GM13976 (cell line): ENCODE measurements around the gene LMNTD2.

Experiments
- DNase-seq: peaks from one replicate; pipeline ENCODE4 v3.0.0; 2012; ENCODE audit warnings: low spot score
- in situ Hi-C: fragments of 300-500 bp; cut with MboI; formaldehyde crosslinking; loops from one replicate; pipeline ENCODE4 v1.12.0; 2022; ENCODE audit warnings: low sequenced_read_pairs, mixed read lengths, inconsistent platforms; ENCODE audit not compliant: unreplicated experiment
- TF ChIP-seq, protein P1 (sequence below): IDR thresholded peaks from 2 replicates; pipeline ENCODE4 v1.5.1; 2012; ENCODE audit warnings: borderline replicate concordance, mild to moderate bottlenecking; ENCODE audit not compliant: insufficient read depth; ENCODE audit errors: extremely low read depth, missing control alignments, control extremely low read depth

LMNTD2 gene

DNA sequence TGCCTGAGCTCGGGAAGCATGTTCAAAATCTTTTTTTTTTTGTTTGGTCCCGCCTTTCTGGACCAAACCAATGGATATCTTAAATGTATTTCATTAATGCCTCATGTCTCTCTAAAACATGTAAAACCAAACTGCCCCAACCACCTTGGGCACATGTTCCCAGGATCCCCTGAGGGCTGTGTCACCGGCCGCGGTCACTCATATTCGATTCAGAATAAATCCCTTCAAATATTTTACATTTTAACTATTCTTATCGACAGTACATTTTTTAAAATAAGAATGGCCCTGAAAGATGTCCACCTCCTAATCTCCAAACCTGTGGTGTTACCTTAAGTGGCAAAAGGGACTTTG lies 55.6 kb downstream of the LMNTD2 start:
- in situ Hi-C loops, result no loop called here
- TF ChIP-seq, protein P1, sequence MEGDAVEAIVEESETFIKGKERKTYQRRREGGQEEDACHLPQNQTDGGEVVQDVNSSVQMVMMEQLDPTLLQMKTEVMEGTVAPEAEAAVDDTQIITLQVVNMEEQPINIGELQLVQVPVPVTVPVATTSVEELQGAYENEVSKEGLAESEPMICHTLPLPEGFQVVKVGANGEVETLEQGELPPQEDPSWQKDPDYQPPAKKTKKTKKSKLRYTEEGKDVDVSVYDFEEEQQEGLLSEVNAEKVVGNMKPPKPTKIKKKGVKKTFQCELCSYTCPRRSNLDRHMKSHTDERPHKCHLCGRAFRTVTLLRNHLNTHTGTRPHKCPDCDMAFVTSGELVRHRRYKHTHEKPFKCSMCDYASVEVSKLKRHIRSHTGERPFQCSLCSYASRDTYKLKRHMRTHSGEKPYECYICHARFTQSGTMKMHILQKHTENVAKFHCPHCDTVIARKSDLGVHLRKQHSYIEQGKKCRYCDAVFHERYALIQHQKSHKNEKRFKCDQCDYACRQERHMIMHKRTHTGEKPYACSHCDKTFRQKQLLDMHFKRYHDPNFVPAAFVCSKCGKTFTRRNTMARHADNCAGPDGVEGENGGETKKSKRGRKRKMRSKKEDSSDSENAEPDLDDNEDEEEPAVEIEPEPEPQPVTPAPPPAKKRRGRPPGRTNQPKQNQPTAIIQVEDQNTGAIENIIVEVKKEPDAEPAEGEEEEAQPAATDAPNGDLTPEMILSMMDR, result no peak
- no peak for DNase-seq
